ENCODE data around the gene SCN8A.
"Not testable (repeated sequence)": the region's sequence is repeated elsewhere in the genome, so short reads cannot be mapped to it uniquely, and the experiment has no call there.

The SCN8A gene

DNA sequence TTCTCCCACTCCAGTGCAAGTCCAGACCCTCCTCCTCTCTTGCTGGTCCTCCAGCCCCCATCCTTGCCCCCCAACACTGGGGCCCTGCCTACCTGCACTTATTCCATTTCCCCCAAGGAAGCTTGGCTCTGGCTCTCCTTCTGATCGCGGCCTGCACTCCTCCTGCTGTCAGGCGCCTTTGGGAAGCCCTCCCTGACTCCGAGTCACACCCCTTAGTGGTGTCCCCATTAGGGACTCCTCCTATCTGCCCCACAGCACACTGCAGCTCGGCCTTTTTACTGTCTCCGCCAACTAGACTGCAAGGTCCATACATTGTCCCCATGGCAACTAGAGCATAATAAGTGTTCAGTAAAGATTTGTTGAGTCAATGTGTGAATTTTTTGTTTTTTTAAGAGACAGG is 224.5 kb downstream of the SCN8A start:
- no peak for DNase-seq (ENCODE audit: low read depth)

DNA sequence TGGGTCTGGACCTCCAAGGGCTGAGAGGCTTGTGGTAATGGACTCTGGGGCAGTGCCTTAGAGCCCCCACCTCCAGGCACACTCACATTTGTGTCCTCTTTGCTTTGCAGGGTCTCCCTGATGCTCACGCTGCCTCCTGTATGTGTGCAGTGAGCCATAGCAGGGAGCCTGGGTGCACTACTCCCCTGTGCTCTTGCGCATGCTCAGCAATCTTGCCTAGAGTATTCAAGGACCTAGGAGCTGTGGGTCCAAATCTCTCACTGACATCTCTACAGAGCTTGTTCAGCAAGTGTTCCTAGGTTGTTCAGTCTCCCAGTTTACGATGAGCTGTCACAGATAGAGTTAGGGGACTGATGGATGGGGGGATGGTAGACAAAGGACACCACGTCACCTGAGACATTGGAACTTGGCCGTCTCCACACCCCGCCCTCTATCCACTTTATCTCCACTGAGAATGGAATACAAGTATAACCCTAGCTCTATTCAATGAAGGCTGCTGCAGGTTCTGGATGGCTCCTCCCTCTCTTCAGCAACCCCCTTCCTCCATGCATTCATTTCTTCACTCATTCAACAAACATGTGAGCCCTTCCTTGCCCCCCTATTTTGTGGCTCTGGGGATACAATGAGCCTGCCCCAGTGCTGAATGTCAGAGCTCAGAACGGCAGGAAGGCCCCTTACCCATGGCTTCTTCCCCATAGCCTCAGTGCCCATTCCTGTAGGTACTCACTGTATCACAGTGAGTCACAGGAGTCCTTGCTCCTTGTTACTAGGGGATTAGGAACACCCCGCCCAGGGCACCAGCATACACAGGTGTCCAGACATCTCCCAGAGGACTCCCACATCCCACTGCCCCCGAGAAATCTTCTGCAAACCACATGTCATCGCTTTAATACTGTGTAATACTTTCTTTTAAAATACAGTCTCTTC is 226.3 kb downstream of the SCN8A start:
- DNase-seq (ENCODE audit: low read depth) = no peak

DNA sequence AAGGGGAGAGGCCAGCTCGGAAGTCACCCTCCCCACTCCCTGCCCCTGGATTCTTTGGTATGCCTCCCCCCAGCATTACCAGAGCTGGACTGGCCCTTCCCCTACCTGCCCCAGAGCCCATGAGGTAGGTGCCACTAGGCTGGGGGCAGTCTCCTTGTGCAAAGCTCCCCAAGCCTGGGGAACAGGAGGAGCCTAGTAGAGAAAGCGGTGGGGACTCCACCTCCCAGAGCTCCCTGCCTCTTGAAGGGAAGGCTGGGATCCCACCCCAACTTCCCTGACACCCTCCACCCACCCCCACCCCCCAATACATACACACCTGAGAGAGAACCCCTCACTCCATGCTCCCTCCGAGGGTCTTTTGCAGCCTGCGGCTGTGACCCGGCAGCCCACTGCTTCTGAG is 227.1 kb downstream of the SCN8A start:
- no peak for DNase-seq (ENCODE audit: low read depth)

DNA sequence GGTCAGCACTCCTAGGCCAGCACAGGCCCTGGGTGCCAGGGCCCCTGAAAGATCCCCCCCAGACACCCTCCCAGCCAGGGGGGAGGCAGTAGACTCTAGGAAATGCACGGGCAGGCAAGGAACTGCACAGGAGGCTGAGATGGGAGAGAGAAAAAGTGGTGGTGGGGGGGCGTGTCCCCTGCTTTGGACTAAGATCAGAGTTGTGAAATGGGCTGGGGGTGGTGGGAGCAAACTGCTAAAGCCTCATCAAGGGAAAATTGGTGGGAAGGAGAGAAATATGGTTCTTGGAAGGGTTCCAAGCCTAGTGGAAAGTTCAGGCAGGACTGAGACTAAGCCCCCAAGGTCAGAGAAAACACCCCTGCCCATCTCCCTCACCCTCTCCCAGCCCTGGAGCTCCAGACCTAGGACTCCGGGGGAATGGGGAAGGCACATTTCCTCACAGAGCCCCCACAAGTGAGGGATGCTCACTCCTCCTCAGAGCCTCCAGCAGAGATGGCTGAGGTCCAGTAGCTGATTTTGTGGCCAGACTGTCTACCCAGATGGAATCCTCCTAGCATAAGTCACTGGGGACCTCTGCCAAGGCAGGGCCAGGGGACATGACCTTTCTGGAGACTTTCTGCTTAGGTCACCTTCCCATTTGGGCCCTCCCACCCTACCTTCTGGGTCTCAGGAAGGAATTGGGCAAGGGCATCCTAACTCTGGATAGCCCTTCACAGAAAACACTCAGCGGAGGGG is 227.7 kb downstream of the SCN8A start:
- no peak for DNase-seq (ENCODE audit: low read depth)

DNA sequence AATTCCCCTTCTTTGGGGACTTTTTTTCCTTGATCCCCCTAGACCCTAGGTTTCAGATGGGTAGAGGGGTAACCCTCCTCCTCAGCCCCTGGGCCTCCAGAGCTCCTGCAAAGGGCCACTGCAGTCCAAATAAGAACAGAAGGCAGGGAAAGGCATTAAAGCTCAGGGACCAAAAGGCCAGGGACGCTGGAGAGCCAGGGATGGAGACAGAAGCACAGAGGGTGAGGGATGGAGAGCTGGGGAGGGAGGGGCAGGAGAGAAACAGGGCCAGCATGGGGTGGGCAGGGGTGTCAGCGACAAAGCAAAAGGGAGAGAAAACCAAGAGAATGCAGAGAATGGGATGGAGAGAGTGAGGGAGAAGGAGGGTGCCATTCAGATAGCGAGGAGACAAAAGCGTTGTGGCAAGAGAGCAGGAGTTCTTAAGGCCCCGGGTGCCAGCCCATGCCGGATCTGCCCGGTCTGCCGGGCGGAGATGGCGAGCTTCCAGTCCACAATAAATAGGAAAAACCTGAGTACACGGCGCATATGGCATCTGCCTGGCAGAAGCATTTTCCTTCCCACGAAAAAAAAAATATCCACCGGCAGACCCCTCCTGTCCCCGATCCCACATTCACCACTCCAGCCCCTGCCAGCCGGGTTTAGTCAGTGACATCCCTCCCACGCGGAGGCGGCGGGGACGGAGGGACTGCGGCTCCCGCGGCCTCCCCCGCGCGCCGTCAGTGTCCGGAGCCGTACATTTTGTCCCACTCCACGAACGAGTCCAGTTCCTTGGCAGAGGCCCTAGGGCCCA is 228.9 kb downstream of the SCN8A start:
- no peak for DNase-seq (ENCODE audit: low read depth)

DNA sequence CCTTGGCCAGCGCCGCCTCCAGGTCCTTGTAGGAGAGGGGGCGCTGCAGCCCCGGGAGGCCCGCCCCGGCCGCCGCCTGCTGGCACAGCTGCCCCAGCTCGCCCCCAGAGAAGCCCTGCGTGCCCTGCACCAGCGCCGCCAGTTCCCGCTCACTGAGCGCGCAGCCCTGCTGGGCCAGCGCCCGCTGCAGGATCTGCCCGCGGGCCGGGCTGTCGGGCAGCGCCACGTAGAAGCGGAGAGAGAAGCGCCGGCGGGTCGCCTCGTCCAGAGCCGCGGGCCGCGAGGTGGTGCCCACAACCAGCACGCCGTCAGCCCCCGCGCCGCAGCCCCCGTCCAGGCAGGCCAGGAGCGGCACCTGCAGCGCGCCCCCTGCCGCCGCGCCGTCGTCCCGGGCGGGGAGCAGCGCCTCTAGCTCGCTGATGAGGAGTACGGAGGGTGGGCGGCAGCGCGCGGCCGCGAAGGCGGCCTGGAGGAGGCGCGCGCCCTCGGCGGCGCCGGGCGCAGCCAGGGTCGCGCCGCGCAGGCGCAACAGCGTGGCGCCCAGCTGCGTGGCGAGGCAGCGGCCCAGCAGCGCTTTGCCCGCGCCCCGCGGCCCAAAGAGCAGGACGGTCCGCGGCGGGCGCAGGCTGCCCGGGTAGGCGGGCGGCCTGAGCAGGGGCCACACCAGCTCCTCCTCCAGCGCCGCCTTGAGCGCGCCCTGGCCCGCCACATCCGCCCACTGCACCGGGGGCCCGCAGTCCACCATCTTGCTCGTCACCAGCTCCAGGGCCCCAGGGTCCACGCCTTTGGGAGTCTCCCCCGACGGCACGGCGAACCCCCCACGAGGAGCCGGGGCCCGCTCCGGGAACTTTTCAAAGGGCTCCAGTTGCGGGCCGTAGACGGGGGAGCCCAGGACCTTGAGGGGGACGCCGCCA is 229.8 kb downstream of the SCN8A start:
- peak; percentile 70 for DNase-seq (ENCODE audit: low read depth)

DNA sequence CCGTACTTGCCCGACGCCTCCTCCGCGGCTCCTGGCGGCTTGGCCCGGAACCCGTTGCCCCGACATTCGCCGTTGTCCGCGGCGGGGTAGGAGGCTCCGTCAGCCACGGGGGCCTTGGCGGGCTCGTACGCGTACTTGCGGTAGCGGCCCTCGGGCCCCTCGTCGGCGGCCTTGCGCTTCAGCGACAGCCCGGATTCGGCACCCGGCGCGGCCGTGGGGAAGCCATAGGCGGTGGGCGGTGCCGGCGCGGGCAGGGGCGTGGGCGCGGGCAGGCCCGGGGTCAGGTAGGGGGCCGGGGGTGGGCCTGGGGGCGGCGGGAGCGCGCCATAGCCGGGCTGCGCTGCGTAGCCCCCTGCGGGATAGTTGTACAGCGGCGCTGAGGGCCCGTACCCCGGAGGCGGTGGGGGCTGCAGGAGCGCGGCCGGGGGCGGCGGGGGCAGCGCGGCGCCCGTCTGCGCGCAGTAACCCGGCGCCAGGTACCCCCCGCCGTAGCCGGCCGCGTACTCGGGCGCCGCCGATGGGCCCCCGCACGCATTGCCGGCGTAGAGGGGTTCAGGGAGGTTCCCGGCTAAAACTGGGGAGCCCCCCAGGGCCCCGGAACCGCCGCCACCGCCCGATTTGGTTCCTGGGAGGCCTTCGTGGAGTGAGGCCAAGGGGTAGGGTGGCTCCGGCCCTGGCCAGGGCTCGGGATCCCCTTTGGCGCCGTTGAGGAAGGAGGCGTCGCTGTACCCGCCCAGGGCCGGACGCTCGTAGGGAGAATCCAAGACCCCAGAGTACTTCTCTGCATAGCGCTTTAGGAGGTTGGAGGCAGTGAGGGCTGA is 230.6 kb downstream of the SCN8A start:
- DNase-seq (ENCODE audit: low read depth) = peak; percentile 16

DNA sequence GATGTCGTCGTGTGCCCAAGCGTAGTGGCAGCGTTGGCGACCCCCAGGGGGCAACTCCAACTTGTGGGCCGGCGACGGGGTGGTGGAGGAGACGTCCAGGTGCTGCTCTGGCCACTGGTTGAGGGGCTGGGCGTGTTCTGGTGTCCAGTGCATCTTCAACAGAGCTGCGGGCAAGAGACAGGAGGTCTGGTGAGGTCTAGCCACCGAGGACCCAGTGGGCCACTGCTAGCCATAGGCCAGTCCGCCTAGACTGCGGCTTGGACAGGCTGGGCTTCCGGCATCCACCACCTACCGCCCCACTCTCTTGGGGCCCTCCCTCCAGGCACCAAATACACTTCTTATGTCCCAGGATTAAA is 231.2 kb downstream of the SCN8A start:
- no peak for DNase-seq (ENCODE audit: low read depth)

DNA sequence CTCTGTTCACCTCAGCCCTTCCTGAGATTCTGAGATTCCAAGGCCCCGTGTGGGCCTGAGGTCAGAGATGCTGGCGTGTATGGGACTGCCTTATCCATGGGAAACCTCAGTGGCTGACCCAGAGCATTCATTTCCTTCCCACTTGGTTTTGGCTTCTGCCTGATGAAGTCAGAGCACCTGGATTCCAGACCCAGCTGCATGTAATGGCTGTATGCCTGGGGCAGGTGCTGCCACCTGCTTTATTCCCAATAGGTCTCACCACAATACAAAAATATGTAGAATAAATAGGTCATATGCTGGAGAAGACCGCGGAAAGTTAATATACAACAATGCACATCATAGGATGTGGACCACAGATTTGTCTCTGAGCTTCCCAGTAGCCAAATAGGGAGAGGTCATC is 231.9 kb downstream of the SCN8A start:
- DNase-seq (ENCODE audit: low read depth) = no peak

DNA sequence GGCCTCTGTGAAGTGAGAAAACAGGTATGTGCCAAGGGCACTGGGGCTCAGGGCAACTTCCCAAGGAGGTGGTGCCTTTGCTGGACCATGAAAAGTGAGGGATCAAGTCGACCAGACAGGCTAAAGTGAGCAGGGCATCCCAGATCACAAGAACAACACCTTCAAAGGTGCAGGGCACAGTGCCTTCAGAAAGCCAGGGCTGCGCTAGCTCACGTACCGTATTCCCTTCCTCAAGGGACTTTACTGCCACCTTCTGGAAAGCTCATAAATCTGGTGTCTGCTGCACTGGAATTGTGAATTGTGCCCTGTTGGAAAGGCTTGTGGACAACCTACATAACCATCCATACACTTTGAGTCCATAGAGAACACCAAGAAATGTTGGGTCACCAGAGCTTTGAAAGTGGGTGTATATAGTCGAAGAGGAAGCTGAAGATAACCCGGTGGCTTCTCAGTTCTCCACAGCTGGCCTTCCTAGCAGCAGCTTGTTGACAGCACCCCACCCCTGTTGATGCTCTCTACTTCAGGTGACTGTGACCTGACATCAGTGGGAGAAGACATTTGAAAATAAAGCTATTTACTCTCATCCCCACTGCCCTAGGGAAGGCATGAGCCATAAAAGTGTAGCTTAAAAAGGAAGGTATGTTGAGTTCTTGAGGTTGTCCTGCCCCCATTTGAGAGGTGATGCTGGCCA is 233.0 kb downstream of the SCN8A start:
- DNase-seq (ENCODE audit: low read depth) = no peak

DNA sequence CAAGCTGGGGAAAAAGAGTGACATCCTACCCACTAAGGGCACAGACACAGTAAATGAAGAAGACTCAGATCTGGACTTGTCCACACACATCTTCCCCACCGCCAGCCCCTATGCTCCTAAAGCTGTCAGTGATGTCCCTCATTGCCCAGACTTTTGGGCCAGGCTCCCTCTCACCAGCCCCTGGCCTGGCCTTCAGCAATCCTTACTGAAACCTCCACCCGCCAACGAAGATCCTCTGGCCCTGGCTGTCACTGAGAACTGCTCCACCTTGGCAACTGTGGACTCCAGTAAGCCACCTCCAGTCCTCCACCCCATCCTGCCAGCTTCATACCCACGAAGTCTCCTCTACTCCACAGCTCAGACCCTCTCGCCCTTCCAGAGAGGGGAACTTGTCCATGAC is 234.2 kb downstream of the SCN8A start:
- DNase-seq (ENCODE audit: low read depth) = no peak

DNA sequence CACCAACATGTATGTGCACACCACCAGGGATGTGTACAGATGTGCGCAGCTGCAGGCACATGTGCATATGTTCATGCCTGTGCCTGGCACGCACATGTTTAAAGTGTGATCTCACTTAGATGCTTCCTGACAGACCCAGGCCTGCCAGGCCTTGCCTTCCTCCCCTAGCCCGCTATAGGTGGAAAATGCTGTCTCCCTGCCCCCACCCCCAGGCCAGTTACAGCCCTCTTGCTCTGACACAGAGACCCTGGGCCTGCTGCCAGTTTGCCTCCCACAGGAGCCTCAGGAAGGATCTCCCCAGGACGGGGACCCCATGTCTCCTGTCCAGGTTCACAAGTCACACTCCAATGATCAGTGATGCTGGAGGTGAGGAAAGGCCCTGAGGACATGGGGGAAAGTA is 235.8 kb downstream of the SCN8A start:
- DNase-seq (ENCODE audit: low read depth) = no peak

DNA sequence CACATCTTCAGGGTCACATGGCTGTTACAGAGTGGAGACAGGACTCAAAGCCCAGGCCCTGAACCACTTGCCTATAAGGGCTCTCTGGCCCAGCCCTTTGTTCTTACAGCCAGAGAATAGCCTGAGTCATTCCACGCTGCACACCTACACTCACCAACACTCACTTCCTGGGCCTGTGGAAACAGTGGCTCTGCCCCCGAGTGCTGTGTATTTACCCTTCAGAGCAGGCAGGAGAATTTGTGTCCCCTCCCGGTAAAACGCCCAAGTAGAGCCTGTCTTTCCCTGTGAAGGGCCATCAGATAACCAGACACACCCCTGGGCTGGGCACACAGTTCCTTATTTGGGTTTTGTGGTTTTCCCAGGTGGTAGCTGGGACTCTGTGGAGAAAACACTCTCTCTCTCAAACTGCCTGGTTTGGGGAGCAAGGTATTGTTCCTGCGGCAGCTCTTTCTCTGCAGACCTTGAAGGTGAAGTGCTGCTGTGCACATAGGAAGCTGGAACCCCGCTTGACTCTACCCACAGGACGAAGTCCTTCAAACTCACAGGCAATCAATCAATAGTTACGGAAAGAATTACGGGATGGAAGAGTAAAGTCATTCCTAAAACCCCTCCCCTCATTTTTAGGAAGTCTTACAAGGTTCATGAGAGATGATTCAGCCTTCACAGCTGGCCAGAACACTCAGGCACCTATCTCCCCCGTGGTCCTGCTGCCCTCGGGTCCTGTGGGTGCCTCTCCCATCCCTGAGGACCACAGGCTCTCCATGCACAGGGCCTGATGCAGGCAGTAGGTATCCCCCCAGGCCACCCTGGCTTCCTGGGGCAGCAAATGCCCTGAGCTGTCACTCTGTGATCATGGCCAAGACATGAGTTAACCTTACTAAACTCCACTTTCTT is 237.1 kb downstream of the SCN8A start:
- no peak for DNase-seq (ENCODE audit: low read depth)

DNA sequence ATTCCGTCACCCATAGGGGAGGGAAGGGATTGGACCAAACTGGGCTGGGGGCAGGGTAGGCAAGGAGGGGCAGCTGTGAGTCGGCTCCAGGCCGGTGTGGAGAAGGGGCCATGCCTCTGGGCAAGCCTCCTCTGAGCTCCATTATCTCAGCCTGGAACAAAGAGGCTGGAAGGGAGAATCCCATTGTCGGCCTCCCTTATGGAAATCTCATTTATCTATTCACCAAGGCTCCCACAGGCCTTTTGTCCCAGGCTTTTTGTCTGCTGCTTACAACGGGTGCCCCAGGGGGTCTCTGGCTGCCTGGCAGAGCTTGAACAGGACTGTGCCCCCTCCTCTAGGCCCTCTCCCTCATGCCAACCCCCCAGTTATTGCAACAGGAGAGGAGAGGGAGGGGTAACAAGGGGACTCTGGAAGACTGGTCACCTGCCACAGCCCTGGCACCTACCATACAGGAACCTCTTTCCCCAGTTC is 238.0 kb downstream of the SCN8A start:
- DNase-seq (ENCODE audit: low read depth) = no peak

DNA sequence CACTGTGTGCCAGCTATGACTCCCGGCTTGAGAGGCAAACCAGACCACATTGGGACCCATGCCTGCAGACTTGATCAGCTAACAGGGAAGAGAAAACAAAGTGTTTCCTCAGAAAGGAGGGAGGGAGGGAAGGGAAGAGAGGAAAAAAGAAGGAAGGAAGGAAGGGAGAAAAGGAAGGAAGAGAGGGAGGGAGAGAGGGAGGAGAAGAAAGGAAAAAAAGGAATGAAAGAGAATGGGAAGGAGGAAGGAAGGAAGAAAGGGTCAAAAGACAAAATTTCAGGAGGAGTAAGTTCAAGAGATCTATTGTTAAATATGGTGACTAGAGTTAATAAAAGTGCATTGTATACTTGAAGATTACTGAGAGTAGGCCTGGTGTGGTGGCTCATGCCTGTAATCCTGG is 238.6 kb downstream of the SCN8A start:
- DNase-seq (ENCODE audit: low read depth) = no peak

DNA sequence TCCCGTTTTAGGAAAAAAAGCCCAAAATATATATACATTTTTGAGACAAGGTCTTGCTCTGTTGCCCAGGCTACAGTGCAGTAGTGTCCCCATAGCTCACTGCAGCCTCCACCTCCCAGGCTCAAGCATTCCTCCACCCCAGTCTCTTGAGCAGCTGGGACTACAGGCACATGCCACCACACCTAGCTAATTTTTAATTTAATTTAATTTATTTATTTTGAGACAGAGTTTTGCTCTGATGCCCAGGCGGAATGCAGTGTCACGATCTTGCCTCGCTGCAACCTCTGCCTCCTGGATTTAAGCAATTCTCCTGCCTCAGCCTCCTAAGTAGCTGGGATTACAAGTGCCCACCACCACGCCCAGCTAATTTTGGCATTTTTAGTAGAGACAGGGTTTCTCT is 240.8 kb downstream of the SCN8A start:
- DNase-seq (ENCODE audit: low read depth) = not testable (repeated sequence)

DNA sequence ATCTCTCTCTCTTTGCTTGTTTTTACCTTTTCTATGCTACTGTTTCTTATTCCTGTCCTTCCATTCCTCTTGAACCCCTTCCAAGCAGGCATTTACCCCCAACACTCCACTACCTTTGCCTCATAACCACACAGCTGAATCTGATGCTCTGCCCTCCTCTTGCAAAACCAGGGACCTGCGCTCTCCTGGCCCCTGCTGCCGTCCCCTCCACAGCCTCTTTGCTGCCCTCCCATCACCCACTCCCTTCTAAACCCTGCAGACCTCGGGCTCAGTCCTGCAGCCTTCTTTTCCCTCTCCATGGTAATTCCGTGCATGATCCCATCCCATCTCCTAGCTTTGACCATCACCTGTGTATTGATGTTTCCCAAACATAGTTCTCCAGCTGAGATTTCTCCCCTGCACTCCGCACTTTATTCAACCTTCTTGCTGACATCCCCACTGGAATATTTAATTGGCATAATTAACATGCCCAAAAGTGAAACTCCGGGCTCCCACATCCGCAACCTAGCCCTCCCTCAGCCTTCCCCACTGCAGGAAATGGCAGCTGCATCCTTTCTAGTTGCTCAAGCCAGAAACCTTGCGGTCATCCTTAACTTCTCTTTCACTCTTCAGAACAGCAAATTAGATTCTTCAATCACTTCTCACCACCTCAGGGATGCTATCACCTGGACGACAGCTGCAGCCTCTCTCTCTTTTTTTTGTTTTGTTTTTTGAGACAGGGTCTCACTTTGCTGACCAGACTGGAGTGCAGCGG is 241.5 kb downstream of the SCN8A start:
- no peak for DNase-seq (ENCODE audit: low read depth)
